PC-9 (cell line): ENCODE results near the gene NCF4. TPM values are rescaled to one million over a fixed set of nuclear protein-coding genes. Genes with fewer than 3 reads are reported as not detected.

ENCODE experiments used
- BruUV-seq: library from RNA; stranded (reverse); fragments of 400-500 nt; replicated peaks from 2 replicates; lab custom pipeline; 2021; lab: Mats Ljungman, UMichigan
- CTCF ChIA-PET: fragments of 300-600 bp; sonication (Branson Sonifier 250); formaldehyde crosslinking; loops from one replicate; lab custom pipeline; 2022; ENCODE audit warnings: antibody characterized with exemption; lab: Charles Lee
- POLR2A ChIA-PET: fragments of 300-600 bp; sonication (Branson Sonifier 250); formaldehyde crosslinking; loops from one replicate; lab custom pipeline; 2022; ENCODE audit warnings: antibody characterized with exemption; ENCODE audit not compliant: unreplicated experiment; lab: Charles Lee
- DNase-seq, 2 experiments: peaks; one replicate each; pipeline versions ENCODE4 v3.0.0 to v3.0.0-alpha.2; 2015 to 2022; ENCODE audit warnings: mixed read lengths in 1 of 2
- H2AFZ ChIP-seq: fragments of 200-600 bp; sonication (generic); 2 replicates; pipeline ENCODE4 v1.8.1; 2017; ENCODE audit warnings: antibody characterized with exemption
- H3F3A ChIP-seq: fragments of 200-600 bp; sonication (generic); 2 replicates; pipeline ENCODE4 v1.8.1; 2017; ENCODE audit warnings: antibody characterized with exemption, mild to moderate bottlenecking, low read depth; ENCODE audit not compliant: insufficient read depth
- H3K27ac ChIP-seq: fragments of 200-600 bp; sonication (generic); 2 replicates; pipeline ENCODE4 v1.6.1; 2016; ENCODE audit warnings: mixed run types
- H3K27me3 ChIP-seq: fragments of 200-600 bp; sonication (generic); 2 replicates; pipeline ENCODE4 v1.6.1; 2016; ENCODE audit warnings: low read depth, mixed run types; ENCODE audit not compliant: insufficient read depth
- H3K36me3 ChIP-seq: fragments of 200-600 bp; sonication (generic); 2 replicates; pipeline ENCODE4 v1.6.1; 2016; ENCODE audit warnings: low read depth, mixed run types
- H3K4me1 ChIP-seq: fragments of 200-600 bp; sonication (generic); replicated peaks from 2 replicates; pipeline ENCODE4 v1.6.1; 2016; ENCODE audit warnings: mixed run types; ENCODE audit not compliant: insufficient read depth
- H3K4me2 ChIP-seq: fragments of 200-600 bp; sonication (generic); 2 replicates; pipeline ENCODE4 v1.6.1; 2017; ENCODE audit warnings: mixed run types
- H3K4me3 ChIP-seq: fragments of 200-600 bp; sonication (generic); 2 replicates; pipeline ENCODE4 v1.6.1; 2016; ENCODE audit warnings: mixed run types
- H3K79me2 ChIP-seq: fragments of 200-600 bp; sonication (generic); 2 replicates; pipeline ENCODE4 v1.6.1; 2017; ENCODE audit warnings: low read depth, mixed run types
- H3K9me2 ChIP-seq: fragments of 200-600 bp; sonication (generic); 2 replicates; pipeline ENCODE4 v1.8.1; 2017; ENCODE audit warnings: mild to moderate bottlenecking; ENCODE audit not compliant: insufficient read depth
- H3K9me3 ChIP-seq: fragments of 200-600 bp; sonication (generic); 2 replicates; pipeline ENCODE4 v1.8.1; 2016; ENCODE audit warnings: low read depth; ENCODE audit not compliant: insufficient read depth
- H4K20me1 ChIP-seq: fragments of 200-600 bp; sonication (generic); 2 replicates; pipeline ENCODE4 v1.8.1; 2017; ENCODE audit not compliant: insufficient read depth
- CTCF ChIP-seq: fragments of 200-600 bp; sonication (generic); conservative IDR thresholded peaks from 2 replicates; pipeline ENCODE4 v1.6.1; 2017; ENCODE audit warnings: mixed run types, antibody characterized with exemption, mild to moderate bottlenecking, moderate library complexity
- EZH2 ChIP-seq: fragments of 200-600 bp; sonication (generic); IDR thresholded peaks from 2 replicates; pipeline ENCODE4 v1.8.0; 2017; ENCODE audit warnings: antibody characterized with exemption, low read depth
- intact Hi-C: fragments of 100-400 bp; cut with micrococcal nuclease; formaldehyde crosslinking; loops from one replicate; pipeline ENCODE4 v1.10.0; 2022; ENCODE audit not compliant: unreplicated experiment
- total RNA-seq: library from RNA; stranded (reverse); gene quantifications from 2 replicates; pipeline ENCODE4 v1.2.3, GENCODE V29; 2021

The NCF4 gene
- total RNA-seq, 1 experiment from 2014 or later, result 3.9 TPM

GRCh38 chr22:36822581-36822980 is 38.2 kb upstream of the NCF4 start:
- H3K27ac ChIP-seq, result no peak overlapping the region
- no peaks in the 10 kb centered on the region for H3K4me1 ChIP-seq
- POLR2A ChIA-PET, result interaction anchor here (0.6 kb wide), 1 partner anchor 1319 kb away, joined by 4 read pairs; no protein-coding TSS in a partner anchor

DNA sequence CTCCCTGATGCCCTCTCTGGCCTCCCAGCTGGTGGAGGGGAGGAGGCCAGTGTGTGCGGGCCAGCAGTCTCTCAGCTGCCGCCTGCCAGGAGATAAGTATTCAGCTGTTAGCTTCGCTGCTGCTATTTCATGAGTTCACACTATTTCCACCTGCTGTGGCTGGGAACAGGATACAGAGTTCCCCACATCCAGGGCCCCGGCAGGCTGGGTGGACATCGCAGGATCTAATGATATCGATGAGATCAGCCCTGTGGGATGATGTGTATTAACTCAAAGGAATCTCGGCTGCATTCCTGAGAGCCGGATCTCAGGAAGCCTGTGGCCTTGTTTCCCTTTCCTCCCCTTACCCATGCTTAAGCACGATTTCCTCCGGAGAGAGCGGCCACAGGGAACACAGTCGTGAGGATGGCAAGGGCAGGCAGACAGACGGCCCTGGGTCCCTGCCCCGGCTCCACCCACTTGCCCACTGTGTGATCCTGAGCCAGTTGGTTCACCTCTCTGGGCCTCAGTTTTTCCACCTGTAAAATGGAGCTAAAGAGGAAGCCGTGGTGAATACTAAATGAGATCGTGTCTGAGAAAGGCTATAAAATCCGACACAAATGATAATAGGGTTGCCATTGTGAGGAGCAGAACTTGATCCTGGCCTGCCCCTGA is 37.5 kb upstream of the NCF4 start:
- Histone ChIP-seq H4K20me1 (no peaks in the 10 kb centered on the region), H3K9me3 (no peaks in the 10 kb centered on the region), H3K4me3 (no peak overlapping the region), H3F3A (no peaks in the 10 kb centered on the region), H3K27me3 (peaks cover 25% of the 10 kb centered on the region), H3K36me3 (no peaks in the 10 kb centered on the region), H3K4me2 (no peak overlapping the region), H2AFZ (no peak overlapping the region), H3K27ac (no peak overlapping the region), H3K9me2 (no peaks in the 10 kb centered on the region), H3K4me1 (no peaks in the 10 kb centered on the region; the same call in 1 of the 2 replicates), H3K79me2 (no peaks in the 10 kb centered on the region)
- POLR2A ChIA-PET, result interaction anchor here (0.7 kb wide), 1 partner anchor 530 kb away, joined by 6 read pairs; no protein-coding TSS in a partner anchor
- DNase-seq, result no peak
- CTCF ChIA-PET, result interaction anchor here (0.6 kb wide), 1 partner anchor 9 kb away, joined by 3 read pairs; no protein-coding TSS in a partner anchor
- BruUV-seq, result no TSS peak
- intact Hi-C loops, result no loop called here
- no peak for TF ChIP-seq EZH2
- TF ChIP-seq CTCF, result no peak

More at GRCh38 chr22:36822581-36822980, 38.2 kb upstream of the NCF4 start:
- Histone ChIP-seq H3K27me3 (peaks cover 33% of the 10 kb centered on the region), H3F3A (no peaks in the 10 kb centered on the region), H3K4me2 (no peak overlapping the region), H3K9me2 (no peaks in the 10 kb centered on the region), H3K9me3 (no peaks in the 10 kb centered on the region), H3K36me3 (no peaks in the 10 kb centered on the region), H3K4me3 (no peak overlapping the region), H2AFZ (no peak overlapping the region), H3K79me2 (no peaks in the 10 kb centered on the region), H4K20me1 (no peaks in the 10 kb centered on the region)
- CTCF ChIA-PET, result interaction anchor here (0.6 kb wide), 1 partner anchor 340 kb away, joined by 8 read pairs; no protein-coding TSS in a partner anchor
- TF ChIP-seq CTCF (no peak), EZH2 (no peak)
- DNase-seq, result no peak
- intact Hi-C loops, result no loop called here
- BruUV-seq, result no TSS peak

DNA sequence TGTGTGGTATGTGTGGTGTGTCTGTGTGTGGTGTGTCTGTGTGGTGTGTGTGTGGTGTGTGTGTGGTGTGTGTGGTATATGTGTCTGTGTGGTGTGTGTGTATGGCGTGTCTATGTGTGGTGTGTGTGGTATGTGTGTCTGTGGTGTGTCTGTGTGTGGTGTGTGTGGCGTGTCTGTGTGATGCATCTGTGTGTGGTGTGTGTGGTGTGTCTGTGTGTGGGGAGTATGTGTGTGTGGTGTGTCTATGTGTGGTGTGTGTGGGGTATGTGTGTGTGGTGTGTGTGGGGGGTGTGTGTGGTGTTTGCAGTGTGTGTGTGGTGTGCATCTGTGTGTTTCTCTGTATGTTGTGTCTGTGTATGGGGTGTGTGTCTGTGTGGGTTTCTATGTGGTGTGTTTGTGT is 36.2 kb upstream of the NCF4 start:
- TF ChIP-seq EZH2, result no peak
- no peak for TF ChIP-seq CTCF
- no peak overlapping the region for H3K4me3 ChIP-seq

More for the DNA sequence above, 36.2 kb upstream of the NCF4 start:
- H3F3A ChIP-seq, result 0 out of 2 replicates have a peak, but pooled peaks cover 3% of the 10 kb centered on the region
- peaks cover 12% of the 10 kb centered on the region; the same call in 1 of the 2 replicates for H3K27me3 ChIP-seq
- no peak overlapping the region for H3K27ac ChIP-seq
- no peak overlapping the region for H2AFZ ChIP-seq
- no peak overlapping the region for H3K4me2 ChIP-seq
- no peaks in the 10 kb centered on the region for H3K79me2 ChIP-seq
- no peak for DNase-seq
- POLR2A ChIA-PET, result no interaction called here
- intact Hi-C loops, result no loop called here
- no peaks in the 10 kb centered on the region for H3K36me3 ChIP-seq
- no peaks in the 10 kb centered on the region for H3K9me2 ChIP-seq
- peaks cover 3% of the 10 kb centered on the region; the same call in 1 of the 2 replicates for H3K9me3 ChIP-seq
- CTCF ChIA-PET, result no interaction called here
- no peaks in the 10 kb centered on the region for H4K20me1 ChIP-seq
- peaks cover 4% of the 10 kb centered on the region; the same call in 1 of the 2 replicates for H3K4me1 ChIP-seq
- no TSS peak for BruUV-seq
